ENCODE data around the gene EMC9.
A peak's percentile ranks its signal among the peaks of the same experiment; 100 is the strongest.

The EMC9 gene

DNA sequence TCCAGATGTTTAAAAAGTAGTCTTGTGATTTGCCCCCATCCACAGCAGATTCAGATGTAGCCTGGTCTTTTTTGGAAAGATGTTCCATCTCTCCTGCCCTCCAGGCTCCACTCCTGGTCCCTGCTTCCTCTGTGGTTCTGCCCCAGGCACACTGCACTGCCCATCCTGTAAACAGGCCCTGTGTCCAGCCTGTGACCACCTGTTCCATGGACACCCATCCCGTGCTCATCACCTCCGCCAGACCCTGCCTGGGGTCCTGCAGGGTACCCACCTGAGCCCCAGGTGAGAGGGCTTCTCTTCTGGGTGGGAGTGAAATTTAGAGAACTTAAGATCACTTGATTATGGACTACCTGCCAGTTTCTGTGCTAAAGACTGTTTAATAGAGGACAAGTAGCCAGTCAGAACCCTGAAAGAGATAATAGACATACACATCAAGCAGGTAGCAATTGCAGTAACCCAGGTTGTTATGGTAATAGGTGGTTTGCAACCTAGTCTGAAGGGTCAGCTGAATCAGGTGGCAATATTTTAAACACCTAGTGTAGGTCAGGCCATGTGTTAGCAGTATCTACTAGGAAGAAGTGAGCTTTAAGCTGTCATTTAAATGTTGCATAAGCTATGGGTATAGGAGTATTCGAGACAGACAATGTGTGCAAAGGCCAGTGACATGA, 8.0 kb upstream of the EMC9 start:
- DNase-seq (ENCODE audit: low read depth): no peak

DNA sequence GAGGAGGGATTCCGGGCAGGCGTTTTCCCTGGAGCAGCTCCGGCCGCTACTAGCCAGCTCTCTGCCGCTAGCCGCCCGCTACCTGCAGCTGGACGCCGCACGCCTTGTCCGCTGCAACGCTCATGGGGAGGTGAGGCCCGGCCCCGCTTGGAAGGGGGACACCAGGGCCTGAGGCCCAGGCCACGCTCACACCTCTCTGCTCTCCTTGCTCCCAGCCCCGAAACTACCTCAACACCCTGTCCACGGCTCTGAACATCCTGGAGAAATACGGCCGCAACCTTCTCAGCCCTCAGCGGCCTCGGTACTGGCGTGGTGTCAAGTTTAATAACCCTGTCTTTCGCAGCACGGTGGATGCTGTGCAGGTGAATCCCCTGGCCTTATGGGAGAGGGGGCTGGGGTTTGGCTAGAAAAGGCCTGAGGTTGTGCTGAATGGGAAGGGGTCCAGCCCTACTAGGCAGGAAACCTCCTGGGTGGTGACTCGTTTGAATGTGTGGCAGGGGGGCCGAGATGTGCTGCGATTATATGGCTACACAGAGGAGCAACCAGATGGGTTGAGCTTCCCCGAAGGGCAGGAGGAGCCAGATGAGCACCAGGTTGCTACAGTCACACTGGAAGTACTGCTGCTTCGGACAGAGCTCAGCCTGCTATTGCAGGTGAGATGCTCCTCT, 6.5 kb upstream of the EMC9 start:
- DNase-seq (ENCODE audit: low read depth): no peak

DNA sequence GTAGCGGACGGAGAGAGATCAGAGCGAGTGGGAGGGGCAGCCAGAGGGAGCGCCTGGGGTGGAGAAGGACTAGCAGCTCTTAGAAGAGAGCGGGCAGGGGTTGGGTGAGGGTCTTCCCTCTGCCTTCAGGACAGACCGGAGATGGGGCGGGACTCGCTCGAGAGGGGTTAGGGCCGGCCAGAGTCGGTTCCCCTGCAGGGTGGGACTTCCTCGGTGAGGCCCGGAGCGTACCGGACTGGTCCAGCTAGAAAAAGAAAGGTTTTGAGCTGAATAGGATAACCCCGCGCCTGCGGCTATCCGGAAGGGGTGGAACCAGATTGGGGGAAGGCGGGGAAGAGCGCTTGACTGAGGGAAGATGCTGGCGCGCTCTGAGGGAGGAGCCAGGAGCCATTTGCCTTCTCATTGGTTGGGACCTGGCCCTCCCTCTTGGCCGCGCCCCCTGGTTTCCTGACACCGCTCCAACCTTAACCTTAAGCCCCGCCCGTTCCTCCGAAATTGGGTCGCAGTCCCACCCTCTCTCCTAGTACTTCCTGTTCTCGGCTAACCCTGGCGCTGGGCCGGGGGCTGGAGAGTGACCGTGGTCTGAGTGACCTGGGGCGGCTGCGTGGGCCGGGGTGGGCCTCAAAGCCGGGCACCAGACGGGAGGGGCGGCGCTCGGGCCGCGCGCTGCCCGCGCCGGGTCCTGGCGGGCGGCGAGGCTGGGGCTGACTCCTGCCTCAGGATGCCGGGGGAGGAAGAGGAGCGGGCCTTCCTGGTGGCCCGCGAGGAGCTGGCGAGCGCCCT, 5.8 kb upstream of the EMC9 start, which contains the start of gene RNF31:
TSS of gene RNF31 (plus strand) at position 521 of the 783 bp plus-strand sequence. CDS start at position 722, 201 bp downstream.
- DNase-seq (ENCODE audit: low read depth): peak; percentile 96

DNA sequence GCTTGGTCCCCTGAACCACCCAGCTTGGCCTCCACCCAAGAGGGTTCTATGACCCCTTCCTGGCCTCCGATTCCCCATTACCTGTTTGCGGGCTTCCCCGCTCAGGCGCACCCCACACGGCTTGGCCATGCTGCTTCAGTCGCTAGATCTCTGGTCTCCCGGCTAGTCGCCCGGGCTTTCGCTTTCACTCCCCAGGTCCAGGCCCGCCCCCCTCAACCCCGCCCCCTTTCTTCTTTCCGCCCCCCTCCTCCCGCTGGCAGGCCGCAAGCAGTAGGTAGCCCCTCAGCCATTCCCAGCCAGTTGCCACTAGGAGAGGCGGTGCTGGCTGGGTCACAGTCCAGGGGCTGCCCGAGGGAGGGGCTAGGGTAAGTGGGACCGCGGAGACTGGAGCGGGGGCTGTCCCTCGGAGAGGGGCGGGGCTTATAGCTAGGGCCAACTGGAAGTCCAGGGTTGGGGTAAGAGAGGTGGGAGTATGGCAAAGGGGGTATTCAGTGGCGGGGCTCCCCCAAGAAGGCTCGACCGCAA, 5.1 kb upstream of the EMC9 start, which contains the start of gene PSME2:
TSS of gene PSME2 (minus strand) at position 158 of the 525 bp plus-strand sequence. CDS start at position 129, 29 bp downstream.
- peak; percentile 86 for DNase-seq (ENCODE audit: low read depth)

DNA sequence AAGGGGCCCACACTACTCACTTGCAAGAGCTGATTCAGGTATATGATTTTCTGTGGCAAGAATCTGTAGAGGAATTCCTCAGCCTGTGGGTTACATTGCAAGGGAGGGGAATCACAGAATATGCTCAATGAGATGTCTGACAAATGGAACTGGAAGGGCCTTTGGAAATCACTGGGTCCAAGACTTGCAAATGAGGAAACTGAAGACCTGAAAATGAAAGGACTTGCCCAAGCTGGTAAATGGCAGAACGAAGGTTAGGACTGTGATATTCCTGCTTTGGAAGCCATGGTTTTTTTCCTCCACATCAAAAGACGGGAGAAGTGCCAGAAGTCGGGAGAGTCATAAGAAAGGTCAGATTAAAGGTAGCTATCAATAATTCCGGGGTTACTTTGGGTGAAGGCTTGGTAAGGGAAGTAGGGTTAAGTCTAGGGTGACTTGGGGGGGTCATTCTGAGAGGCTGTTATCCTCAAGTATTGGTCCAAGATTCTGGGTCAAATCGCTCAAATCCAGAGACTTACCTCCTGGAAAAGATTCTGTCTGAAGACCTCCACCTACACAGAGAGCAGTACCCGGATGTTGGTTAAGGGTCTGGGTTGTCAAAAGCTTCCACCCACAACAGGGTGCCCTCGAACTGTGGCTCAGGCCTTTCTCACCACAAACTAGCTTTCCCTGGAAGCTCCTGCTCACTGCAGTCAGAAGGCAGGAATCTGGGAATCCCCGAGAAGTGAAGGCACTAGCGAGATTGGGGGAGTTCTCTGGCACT, 4.5 kb upstream of the EMC9 start:
- no peak for DNase-seq (ENCODE audit: low read depth)

DNA sequence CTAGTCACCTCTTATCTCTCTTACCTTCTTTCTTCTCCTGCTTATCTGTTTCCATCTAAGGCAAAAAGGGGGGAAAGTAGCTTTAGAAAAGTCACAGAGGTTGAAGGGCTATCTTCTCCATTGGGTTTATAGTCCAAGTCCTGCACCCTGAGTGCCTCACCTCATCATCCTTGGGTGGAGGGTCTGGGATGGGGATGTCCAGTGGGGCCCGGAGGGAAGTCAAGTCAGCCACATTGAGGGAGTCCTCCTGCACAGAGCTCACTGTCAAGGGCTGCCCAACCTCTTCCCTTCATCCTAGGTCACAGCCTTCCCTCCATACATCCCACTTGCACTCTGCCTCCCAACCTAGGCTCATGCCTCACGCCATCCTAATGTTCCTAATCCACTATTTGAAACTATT, 3.8 kb upstream of the EMC9 start:
- no peak for DNase-seq (ENCODE audit: low read depth)

DNA sequence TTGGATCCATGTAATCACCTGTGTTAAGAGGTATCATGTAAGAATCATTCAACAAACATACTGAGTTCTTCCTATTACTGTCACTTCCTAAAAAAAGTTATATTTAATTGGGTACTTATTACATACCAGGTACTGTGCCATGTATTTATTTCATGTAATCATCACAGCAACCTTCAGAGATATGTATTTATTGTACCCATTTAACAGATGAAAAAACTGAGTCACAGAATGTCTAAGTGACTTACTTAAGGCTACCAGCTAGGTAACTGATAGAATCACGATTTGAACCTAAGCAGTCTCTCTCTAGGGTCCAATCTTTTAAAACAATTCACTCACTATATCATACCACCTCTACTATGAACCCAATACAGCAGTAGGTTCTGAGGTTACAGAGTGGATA, 3.1 kb upstream of the EMC9 start:
- no peak for DNase-seq (ENCODE audit: low read depth)

DNA sequence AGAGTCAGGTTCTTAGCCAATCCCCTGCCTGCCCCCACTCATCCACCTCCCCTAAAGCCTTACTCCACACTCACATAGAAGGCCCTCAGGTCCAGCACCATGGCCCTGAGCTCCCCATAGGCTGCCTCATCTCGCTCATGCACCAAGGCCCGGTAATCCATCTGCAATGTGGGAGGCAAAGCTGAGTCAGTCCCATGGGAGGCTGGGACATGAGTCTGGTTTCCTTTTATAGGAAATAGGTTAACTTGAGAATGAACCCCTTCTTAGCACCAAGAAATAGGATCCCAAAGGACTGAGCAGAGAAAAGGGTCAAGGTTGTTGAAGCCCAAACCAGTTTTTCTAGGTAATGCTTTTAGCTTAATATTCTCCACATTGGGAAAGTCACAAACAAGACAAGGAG, 2.1 kb upstream of the EMC9 start:
- DNase-seq (ENCODE audit: low read depth): no peak

DNA sequence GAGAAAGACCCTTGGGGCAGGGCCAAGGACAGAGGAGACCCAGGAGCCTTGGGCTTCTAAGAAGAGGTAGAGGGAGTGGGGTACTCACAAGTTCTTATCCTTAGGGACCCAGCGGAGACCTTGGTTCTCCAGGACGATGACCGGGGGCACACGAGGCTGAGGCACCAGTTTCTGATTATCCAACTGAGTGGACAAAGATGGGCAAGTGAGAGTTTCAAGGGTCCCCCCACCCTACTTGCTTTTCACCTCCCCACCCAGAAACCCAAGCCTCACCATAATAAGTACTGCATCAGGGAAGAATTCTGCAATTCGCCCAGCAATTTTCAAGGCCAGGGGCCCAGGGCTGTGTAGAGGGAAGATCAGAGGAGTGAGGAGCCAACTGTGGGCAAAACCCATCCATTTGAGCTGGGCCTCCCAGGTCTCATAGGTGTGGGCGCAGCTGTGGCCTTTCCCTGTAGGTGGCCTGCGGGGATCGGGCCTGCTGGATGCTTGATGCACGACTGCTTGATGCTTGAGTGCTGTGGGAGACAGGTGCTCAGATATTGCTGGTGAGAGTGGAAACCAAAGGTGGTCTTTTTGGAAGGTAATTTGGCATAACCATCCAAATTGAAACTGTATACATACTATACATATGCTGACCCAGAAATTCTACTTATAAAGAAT, 2.0 kb downstream of the EMC9 start:
- DNase-seq (ENCODE audit: low read depth): no peak

DNA sequence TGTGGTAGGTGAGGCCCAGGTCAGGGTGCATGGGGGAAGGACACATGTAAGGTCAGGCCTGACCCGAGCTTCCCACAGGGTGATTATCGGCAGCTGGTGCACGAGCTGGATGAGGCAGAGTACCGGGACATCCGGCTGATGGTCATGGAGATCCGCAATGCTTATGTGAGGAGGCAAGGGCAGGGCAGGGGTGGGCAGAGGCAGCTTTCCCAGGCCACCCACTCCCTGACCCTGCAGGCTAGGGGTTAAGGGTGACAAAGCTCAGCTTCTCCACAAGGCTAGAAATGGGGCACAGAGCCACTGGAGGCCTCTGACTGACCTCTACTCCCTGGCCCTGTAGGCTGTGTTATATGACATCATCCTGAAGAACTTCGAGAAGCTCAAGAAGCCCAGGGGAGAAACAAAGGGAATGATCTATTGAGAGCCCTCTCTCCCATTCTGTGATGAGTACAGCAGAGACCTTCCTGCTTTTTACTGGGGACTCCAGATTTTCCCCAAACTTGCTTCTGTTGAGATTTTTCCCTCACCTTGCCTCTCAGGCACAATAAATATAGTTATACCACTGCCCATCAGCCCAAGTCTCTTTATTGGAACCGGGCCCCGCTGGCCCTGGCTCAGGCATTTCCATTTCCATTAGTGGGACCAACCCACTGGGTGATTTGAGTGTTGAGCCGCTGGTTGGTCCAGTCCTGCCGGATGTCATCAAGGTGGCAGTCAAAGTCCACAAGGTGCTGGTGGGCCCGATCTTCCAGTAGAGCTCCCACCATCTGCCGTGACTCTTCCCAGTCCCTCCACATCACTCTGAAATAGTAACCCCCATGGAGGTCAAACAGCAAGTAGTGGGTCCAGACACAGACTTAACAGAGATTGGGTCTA, 2.8 kb downstream of the EMC9 start:
- no peak for DNase-seq (ENCODE audit: low read depth)

DNA sequence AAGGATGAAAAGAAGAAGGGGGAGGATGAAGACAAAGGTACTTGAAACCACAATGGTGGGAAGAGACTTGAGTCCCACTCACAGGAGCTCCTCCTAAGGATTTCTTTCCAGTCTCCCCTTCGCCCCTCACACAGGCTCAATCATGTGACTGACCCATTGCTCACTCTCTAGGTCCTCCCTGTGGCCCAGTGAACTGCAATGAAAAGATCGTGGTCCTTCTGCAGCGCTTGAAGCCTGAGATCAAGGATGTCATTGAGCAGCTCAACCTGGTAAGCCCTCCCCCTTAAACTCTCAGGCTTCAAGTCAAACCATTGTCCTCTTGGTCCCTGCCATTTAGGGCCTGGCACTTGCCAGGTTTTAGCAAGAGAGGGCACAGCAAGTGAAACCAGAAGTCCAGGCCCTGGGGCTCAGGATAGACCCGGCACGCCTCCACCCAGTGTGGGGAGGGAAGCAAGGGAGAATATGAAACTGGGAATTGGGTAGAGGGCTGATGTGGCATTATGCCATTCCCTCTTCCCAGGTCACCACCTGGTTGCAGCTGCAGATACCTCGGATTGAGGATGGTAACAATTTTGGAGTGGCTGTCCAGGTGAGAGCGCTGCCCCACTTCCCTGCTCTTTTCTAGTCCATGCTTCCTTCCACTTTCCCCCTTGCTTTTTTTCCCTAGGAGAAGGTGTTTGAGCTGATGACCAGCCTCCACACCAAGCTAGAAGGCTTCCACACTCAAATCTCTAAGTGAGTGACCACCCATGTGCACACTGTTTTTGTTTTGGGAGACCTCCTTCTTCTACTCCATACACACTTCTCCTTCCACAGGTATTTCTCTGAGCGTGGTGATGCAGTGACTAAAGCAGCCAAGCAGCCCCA, 3.6 kb downstream of the EMC9 start:
- DNase-seq (ENCODE audit: low read depth): no peak

DNA sequence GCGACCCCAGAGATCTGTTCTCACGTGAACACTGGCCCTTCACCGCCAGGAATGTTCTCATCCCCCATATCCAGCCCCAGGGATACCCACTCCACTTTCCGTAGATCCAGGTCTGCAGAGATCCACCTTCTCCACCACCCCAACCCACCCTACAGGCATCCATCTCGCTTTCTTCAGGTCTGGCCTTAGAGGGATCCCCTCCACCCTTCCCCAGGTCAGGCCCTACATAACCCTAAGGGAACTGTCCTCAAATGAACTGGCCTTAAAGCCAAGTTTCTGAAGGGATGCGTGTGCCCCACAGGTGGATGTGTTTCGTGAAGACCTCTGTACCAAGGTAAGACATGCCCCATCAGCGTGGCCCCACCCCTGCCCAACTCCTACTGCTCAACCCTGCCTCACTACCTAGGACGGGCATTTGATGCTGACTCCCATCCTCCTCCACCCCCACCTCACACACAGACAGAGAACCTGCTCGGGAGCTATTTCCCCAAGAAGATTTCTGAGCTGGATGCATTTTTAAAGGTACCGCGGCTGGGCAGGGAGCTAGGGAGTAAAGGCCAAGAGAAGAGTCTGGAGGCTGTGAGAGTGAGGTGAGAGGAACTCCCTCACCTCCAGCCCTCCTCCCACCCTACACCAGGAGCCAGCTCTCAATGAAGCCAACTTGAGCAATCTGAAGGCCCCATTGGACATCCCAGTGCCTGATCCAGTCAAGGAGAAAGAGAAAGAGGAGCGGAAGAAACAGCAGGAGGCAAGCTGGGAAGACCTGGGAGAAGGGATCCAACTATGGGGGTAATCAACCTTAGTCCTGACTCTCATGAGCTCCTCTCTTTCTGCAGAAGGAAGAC, 4.5 kb downstream of the EMC9 start:
- DNase-seq (ENCODE audit: low read depth): no peak

DNA sequence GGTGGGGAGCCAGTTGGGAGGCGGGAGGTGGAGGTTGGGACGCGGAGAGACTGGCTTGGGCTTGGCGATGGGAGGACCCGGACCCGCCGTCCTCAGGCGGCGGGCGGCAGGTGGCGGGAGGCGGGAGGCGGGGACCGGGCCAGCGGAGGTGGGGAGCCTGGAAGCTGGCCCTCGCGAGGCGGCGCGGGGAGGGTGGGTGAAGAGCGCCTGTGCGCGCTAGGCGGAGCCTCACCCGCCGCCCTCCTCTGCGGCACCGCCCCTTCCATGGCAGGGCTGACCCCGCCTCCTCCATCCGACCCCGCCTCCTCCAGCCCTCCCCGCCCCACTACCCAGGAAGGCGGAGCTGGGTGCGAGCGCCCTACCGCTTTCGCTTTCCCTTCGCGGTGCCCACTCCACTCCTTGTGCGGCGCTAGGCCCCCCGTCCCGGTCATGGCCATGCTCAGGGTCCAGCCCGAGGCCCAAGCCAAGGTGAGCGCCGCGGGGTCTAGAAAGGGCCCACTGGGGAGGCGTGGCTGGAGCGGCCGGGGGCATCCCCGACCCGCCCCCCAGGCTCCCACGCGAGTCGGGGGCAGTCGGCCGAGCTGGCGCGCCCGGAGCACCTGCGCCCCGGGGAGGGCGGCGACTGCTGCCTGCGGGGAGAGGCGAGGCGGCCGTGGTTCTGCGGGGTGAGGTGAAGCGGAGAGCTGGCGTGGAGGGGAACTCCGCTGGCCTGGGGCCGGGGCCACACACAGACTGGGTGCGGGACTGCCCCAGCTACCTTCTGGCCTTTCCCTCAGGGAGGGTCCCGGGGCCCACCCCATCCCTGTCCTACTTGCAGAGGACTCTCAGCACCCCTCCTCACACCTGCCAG, 5.3 kb downstream of the EMC9 start, which contains the start of gene PSME1:
TSS of gene PSME1 (plus strand) at position 361 of the 850 bp plus-strand sequence. CDS start at position 430, 69 bp downstream.
- peak; percentile 93 for DNase-seq (ENCODE audit: low read depth)

DNA sequence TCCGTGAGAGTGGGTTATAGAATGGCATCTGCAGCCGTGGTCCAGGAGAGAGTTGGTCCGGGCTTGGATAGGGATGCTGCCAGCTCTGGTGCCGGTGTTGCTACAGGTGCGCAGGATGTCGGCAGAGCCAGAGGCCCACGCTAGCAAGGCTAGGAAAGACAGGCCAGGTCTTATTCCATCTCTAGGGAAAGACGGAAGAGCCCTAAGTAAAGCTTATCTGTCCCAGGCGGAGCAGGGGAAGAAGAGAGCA, 5.9 kb downstream of the EMC9 start:
- DNase-seq (ENCODE audit: low read depth): no peak

DNA sequence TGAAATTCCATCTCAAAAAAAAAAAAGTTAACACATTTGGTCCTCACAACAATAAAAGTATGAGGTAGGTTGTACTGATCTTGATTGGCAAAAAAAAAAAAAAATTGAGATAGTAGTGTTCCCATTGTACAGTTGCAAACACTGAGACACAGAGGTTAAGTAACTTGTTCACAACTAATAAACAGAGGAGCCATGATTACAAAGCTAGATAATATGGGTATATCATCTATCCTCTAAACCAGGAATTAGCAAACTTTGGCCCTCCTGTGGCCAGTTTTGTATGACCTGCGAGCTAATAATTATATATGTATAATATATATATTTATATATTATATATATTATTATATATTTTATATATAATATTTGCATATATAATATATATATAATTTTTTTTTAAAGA, 7.7 kb downstream of the EMC9 start:
- DNase-seq (ENCODE audit: low read depth): no peak

DNA sequence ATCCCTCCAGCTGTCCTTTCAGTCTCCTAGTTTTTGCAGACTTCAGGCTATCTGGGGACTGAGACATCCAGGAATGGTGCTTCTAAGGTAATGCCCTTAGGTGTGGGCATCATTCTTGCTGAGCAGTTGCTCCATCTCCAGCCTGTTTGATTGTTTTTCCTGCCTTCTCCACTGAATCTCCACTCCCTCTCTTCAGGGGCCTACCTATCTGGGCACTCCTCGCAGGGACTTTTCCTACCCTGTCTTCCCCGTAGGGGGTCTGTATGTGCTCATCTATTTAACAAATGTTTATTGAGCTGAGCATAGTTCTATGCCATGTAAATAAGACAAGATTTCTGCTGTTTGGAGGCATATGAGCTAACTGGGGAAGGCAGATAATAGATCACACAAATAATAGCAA, 8.4 kb downstream of the EMC9 start:
- DNase-seq (ENCODE audit: low read depth): no peak

DNA sequence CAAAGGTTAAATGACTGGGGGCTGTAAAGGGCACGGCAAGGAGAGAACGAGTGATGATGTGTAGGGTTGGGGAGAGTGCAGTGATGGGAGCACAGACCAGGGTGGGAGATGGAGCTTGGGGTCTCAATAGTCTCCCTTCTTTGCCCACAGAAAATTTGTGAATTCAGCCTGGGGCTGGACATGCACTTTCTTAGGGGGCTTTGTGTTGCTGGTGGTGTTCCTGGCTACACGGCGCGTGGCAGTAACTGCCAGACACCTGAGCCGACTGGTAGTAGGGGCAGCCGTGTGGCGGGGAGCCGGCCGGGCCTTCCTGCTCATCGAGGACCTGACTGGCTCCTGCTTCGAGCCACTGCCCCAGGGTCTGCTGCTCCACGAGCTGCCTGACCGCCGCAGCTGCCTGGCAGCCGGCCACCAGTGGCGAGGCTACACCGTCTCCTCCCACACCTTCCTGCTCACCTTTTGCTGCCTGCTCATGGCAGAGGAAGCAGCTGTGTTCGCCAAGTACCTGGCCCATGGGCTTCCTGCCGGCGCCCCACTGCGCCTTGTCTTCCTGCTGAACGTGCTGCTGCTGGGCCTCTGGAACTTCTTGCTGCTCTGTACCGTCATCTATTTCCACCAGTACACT, 9.2 kb downstream of the EMC9 start:
- DNase-seq (ENCODE audit: low read depth): no peak

Measured in activated T-cell treated with anti-CD3 and anti-CD28 coated beads for 24 hours (primary cell).